ENCODE measurements around the gene ADAMTS12.
"Not testable (repeated sequence)": the region's sequence is repeated elsewhere in the genome, so short reads cannot be mapped to it uniquely, and the experiment has no call there.

The ADAMTS12 gene

GRCh38 chr5:33563983-33564908 is 327.5 kb downstream of the ADAMTS12 start:
- no peak for DNase-seq

GRCh38 chr5:33563530-33563929 is 328.3 kb downstream of the ADAMTS12 start:
- DNase-seq: no peak

- no peak for DNase-seq
These were observed 333.3 kb downstream of the ADAMTS12 start for GRCh38 chr5:33558489-33558888.

- DNase-seq: no peak
These were observed 334.2 kb downstream of the ADAMTS12 start for GRCh38 chr5:33557605-33558004.

GRCh38 chr5:33556330-33557328 is 335.2 kb downstream of the ADAMTS12 start:
- no peak for DNase-seq

GRCh38 chr5:33549982-33550567 is 341.7 kb downstream of the ADAMTS12 start:
- no peak for DNase-seq

- not testable (repeated sequence) for DNase-seq
These were observed 352.0 kb downstream of the ADAMTS12 start for GRCh38 chr5:33539790-33540189.

- DNase-seq: no peak
These were observed 352.6 kb downstream of the ADAMTS12 start for GRCh38 chr5:33539212-33539611.

GRCh38 chr5:33538201-33538600 is 353.6 kb downstream of the ADAMTS12 start:
- DNase-seq: no peak

GRCh38 chr5:33537240-33537639 is 354.6 kb downstream of the ADAMTS12 start:
- no peak for DNase-seq

GRCh38 chr5:33536802-33537201 is 355.0 kb downstream of the ADAMTS12 start:
- DNase-seq: no peak

- DNase-seq: no peak
These were observed 360.0 kb downstream of the ADAMTS12 start for GRCh38 chr5:33531824-33532223.

- no peak for DNase-seq
These were observed 360.8 kb downstream of the ADAMTS12 start for GRCh38 chr5:33531037-33531298.

- no peak for DNase-seq
These were observed 361.4 kb downstream of the ADAMTS12 start for GRCh38 chr5:33530183-33531036.

GRCh38 chr5:33527696-33528095 is 364.1 kb downstream of the ADAMTS12 start:
- no peak for DNase-seq

- DNase-seq: no peak
These were observed 365.0 kb downstream of the ADAMTS12 start for GRCh38 chr5:33526755-33527154.

- no peak for DNase-seq
These were observed 367.3 kb downstream of the ADAMTS12 start for GRCh38 chr5:33524476-33524875.

GRCh38 chr5:33523208-33523771 is 368.5 kb downstream of the ADAMTS12 start:
- no peak for DNase-seq

GRCh38 chr5:33516421-33516820 is 375.4 kb downstream of the ADAMTS12 start:
- DNase-seq: no peak

GRCh38 chr5:33515366-33515765 is 376.4 kb downstream of the ADAMTS12 start:
- DNase-seq: not testable (repeated sequence)

GRCh38 chr5:33513462-33514185 is 378.2 kb downstream of the ADAMTS12 start:
- DNase-seq: no peak

Measured in bone marrow (tissue), 2 donors.